VCaP (cell line): Measurements from ENCODE around the gene GLDN.

Source experiments
- H3K27ac ChIP-seq: fragments of 450-650 bp; 2 replicates; pipeline ENCODE4 v1.5.1; 2017
- CTCF ChIP-seq: fragments of 450-650 bp; conservative IDR thresholded peaks from 2 replicates; pipeline ENCODE4 v1.5.1; 2017; ENCODE audit warnings: mild to moderate bottlenecking, moderate library complexity

Gene GLDN

GRCh38 chr15:51325167-51325566 is 16.3 kb upstream of the GLDN start:
- no peak overlapping the region for H3K27ac ChIP-seq
- TF ChIP-seq CTCF, result no peak

- no peak overlapping the region for H3K27ac ChIP-seq
- no peak for TF ChIP-seq CTCF
Observed at GRCh38 chr15:51327081-51327480, 14.4 kb upstream of the GLDN start.

GRCh38 chr15:51328926-51329325 is 12.5 kb upstream of the GLDN start:
- H3K27ac ChIP-seq, result no peak overlapping the region
- no peak for TF ChIP-seq CTCF

- no peak for TF ChIP-seq CTCF
- H3K27ac ChIP-seq, result no peak overlapping the region
Observed at GRCh38 chr15:51331141-51331540, 10.3 kb upstream of the GLDN start.

GRCh38 chr15:51332206-51333147 is 9.0 kb upstream of the GLDN start:
- no peak for TF ChIP-seq CTCF
- H3K27ac ChIP-seq, result no peak overlapping the region

GRCh38 chr15:51333571-51333970 is 7.9 kb upstream of the GLDN start:
- no peak for TF ChIP-seq CTCF

GRCh38 chr15:51334011-51334451 is 7.4 kb upstream of the GLDN start:
- H3K27ac ChIP-seq, result no peak overlapping the region
- TF ChIP-seq CTCF, result no peak

More at GRCh38 chr15:51333571-51333970, 7.9 kb upstream of the GLDN start:
- no peak overlapping the region for H3K27ac ChIP-seq
